Stomach smooth muscle (tissue), 2 donors: ENCODE measurements around the gene MOCS1.

Source experiments
- H3K27ac ChIP-seq: one replicate; pipeline ENCODE4 v1.7.0; 2013; ENCODE audit warnings: mild to moderate bottlenecking, low read length, inconsistent platforms
- H3K27me3 ChIP-seq, 2 donors: one replicate each; pipeline ENCODE4 v1.7.0; 2013; ENCODE audit warnings: low read length in 2 of 2; ENCODE audit not compliant: insufficient read depth in 2 of 2, control insufficient read depth in 1 of 2
- H3K36me3 ChIP-seq, 2 donors: one replicate each; pipeline ENCODE4 v1.7.0; 2013; ENCODE audit warnings: low read length in 2 of 2; ENCODE audit not compliant: control insufficient read depth in 2 of 2, insufficient read depth in 2 of 2
- H3K4me1 ChIP-seq: one replicate; pipeline ENCODE4 v1.7.0; 2013; ENCODE audit warnings: low read length; ENCODE audit not compliant: control insufficient read depth, insufficient read depth
- H3K4me3 ChIP-seq, 2 donors: one replicate each; pipeline ENCODE4 v1.7.0; 2013; ENCODE audit warnings: low read length in 2 of 2
- H3K9ac ChIP-seq, 2 donors: one replicate each; pipeline ENCODE4 v1.7.0; 2013; ENCODE audit warnings: low read length in 2 of 2, mild to moderate bottlenecking in 1 of 2
- H3K9me3 ChIP-seq, 2 donors: one replicate each; pipeline ENCODE4 v1.7.0; 2013; ENCODE audit warnings: low read length in 2 of 2; ENCODE audit not compliant: control insufficient read depth in 2 of 2
- donor health status: healthy.
- donor health status: Pancreatic carcinoma.

MOCS1 gene

DNA sequence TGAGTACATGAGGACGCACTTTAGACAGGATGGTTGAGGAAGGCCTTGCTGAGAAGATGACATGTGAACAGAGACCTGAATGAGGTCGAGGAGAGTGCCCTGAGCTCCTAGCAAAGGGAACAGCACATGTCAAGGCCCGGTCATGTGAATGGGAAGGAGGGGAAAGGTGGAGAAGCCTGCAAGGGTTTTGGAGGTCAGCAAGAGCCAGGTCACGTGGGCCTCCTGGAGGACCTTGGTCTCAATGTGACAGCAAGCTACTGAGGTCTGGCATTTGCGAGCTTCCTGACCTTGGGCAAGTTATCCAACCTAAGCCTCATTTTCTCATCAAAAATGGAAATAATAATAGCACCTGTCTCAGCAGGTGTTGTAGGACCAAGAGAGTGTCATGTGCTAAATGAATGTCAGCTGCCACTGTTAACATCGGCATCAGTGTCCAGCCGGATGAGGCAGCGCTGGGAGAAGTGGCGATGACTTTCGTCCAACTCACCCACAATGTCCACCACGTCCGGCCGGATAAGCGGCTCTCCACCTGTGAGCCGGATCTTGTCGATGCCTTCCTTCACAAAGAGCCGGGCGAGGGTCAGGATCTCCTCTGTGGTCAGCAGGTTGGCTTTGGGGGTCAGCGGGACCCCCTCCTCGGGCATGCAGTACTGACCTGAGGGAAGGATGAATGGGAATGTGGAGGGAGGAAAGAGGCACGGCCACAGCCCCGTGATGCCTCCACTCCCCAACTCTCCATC is 8.9 kb downstream of the MOCS1 start:
- Histone ChIP-seq H3K9ac (no peak overlapping the region), H3K36me3 (peaks cover 4 to 35% of the 10 kb centered on the region in 2 donors), H3K27ac (no peak overlapping the region), H3K9me3 (no peaks in the 10 kb centered on the region), H3K27me3 (no peaks in the 10 kb centered on the region), H3K4me1 (peaks cover 12% of the 10 kb centered on the region), H3K4me3 (no peak overlapping the region)

- Histone ChIP-seq H3K4me3 (no peak overlapping the region), H3K9me3 (no peaks in the 10 kb centered on the region), H3K4me1 (peaks cover 6% of the 10 kb centered on the region), H3K27ac (no peak overlapping the region), H3K36me3 (peaks cover 4 to 35% of the 10 kb centered on the region in 2 donors), H3K27me3 (no peaks in the 10 kb centered on the region), H3K9ac (no peak overlapping the region)
These were observed 10.0 kb downstream of the MOCS1 start for GRCh38 chr6:39924283-39924682.

DNA sequence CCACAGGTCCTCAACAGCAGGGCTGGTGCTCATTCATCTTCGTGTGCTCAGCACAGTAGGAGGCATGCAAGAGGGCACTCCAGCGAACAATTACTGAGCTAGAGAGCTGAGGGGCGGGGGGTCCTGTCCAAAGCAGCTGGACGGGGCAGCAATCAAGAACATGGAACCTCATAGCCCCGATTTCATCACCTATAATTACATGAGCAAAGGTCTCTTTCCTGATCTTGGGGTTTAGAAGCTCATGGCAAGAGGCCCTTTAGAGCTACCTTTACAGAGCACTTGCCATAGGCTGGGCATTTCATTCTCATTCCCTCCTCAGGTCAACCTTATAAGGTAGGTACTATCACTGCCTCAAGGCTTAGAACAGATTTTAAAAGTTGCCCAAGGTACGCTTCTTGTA is 10.4 kb downstream of the MOCS1 start:
- Histone ChIP-seq H3K4me1 (peaks cover 5% of the 10 kb centered on the region), H3K27me3 (no peaks in the 10 kb centered on the region), H3K27ac (no peak overlapping the region), H3K36me3 (peaks cover 4 to 33% of the 10 kb centered on the region in 2 donors), H3K9me3 (no peaks in the 10 kb centered on the region), H3K4me3 (no peak overlapping the region), H3K9ac (no peak overlapping the region)

DNA sequence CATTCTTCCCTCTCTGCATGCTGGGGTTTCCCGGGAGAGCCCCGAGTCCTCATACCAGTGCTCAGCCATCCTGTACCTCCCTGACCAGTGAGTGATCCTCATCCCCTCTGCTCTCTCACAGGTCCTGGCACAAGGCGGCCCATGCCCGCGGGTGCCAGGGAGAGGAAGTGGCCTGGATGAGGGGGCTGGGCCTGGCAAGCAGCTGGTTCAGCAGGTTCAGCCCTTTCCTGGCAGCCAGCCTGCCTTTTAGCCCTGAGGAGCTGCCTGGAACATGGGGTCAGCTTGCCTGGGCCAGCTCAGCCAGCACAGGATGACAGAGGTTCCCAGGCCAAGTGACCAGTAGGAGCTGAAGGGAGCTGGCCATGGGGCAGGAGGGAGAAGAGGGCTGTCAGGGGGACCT is 10.9 kb downstream of the MOCS1 start:
- Histone ChIP-seq H3K4me3 (no peak overlapping the region), H3K36me3 (peaks cover 4 to 32% of the 10 kb centered on the region in 2 donors), H3K9me3 (no peaks in the 10 kb centered on the region), H3K9ac (no peak overlapping the region), H3K4me1 (peaks cover 5% of the 10 kb centered on the region), H3K27ac (no peak overlapping the region), H3K27me3 (no peaks in the 10 kb centered on the region)

DNA sequence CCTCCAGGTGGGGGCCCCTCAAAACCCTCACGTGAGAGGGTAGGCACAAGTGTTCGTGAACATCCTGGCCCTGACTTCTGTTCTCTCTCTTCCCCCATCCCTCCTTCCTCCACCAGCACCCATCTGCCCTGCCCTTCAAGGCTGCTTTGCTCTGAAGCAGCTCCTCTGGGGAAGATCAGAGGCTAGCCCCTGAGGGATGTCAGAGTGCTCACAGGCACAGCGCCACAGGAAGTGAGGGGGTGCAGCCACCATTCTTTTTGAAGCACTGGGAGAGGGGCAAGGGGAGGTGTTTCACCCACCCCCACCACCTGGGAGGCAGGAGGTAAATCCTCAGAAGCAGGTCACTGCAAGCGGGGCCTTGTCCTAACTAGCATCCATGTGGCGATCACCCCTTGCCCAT is 11.4 kb downstream of the MOCS1 start:
- Histone ChIP-seq H3K27me3 (no peaks in the 10 kb centered on the region), H3K4me1 (peaks cover 5% of the 10 kb centered on the region)

DNA sequence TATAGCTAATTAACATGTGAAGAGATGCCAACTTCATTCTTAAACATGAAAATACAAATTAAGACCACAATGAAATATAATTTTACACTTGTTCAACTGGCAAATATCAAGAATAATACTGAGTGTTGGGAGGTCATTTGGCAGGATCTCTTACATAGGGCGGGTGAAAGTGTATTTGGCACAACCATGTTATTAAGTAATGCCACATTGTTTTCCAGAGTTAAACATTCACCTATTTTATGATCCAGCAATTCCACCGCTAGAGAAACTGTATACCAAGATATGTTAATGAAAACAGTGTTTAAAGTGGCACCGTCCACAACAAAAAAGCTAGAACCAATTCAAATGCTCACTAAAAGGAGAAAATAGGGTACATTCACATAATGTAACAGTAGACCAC is 14.1 kb downstream of the MOCS1 start:
- no peak overlapping the region for H3K9ac ChIP-seq
- no peak overlapping the region for H3K4me3 ChIP-seq
- H3K27me3 ChIP-seq, result no peaks in the 10 kb centered on the region
- no peaks in the 10 kb centered on the region for H3K4me1 ChIP-seq
- H3K27ac ChIP-seq, result no peak overlapping the region
- H3K9me3 ChIP-seq, result no peaks in the 10 kb centered on the region
- peaks cover 17 to 31% of the 10 kb centered on the region in 2 donors for H3K36me3 ChIP-seq

More for the DNA sequence above, 11.4 kb downstream of the MOCS1 start:
- Histone ChIP-seq H3K9me3 (no peaks in the 10 kb centered on the region), H3K36me3 (peaks cover 4 to 32% of the 10 kb centered on the region in 2 donors), H3K9ac (no peak overlapping the region), H3K4me3 (no peak overlapping the region), H3K27ac (no peak overlapping the region)

DNA sequence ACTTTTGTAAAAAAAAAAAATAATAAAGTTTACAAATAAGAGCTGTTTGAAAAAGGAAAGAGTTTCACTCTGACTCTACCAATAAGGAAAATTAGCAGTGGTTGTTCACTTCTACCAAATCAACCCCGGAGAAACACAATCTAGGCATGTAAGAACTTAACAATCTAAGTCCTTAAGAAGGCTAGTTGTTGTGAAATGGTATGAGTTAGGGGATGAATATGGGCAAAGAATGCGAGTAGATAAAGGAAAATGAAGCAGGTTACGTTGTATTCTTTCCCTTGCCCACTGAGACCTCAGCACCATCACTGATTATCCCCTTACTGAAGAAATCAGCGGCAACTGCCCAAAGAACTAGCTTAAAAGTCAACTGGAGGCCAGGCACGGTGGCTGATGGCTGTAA is 15.4 kb downstream of the MOCS1 start:
- Histone ChIP-seq H3K9ac (no peak overlapping the region), H3K9me3 (no peaks in the 10 kb centered on the region), H3K4me1 (no peaks in the 10 kb centered on the region), H3K4me3 (no peak overlapping the region), H3K36me3 (peaks cover 23 to 24% of the 10 kb centered on the region in 2 donors), H3K27me3 (no peaks in the 10 kb centered on the region), H3K27ac (no peak overlapping the region)

DNA sequence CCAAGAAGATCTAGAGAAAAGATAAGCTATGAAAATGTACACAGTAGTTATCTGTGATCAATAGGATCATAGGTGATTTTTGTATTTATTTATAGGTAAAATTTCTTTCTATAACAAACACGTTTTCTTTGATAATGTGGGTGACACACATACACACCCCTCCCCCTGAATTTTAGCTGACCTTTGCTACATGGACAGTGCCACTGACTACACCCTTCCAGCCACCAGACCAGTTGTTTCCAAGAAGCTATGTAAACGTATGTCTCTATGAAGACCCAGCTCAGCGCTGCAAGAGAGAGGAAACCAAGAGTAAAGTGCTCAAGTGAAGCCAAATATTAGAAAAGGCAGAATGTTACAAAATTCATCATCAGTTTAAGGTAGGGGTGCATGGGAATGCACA is 16.3 kb downstream of the MOCS1 start:
- H3K27ac ChIP-seq, result no peak overlapping the region
- H3K4me1 ChIP-seq, result no peaks in the 10 kb centered on the region
- peaks cover 27 to 30% of the 10 kb centered on the region in 2 donors for H3K36me3 ChIP-seq

GRCh38 chr6:39917329-39917728 is 16.9 kb downstream of the MOCS1 start:
- Histone ChIP-seq H3K9me3 (no peaks in the 10 kb centered on the region), H3K27me3 (no peaks in the 10 kb centered on the region), H3K27ac (no peak overlapping the region), H3K9ac (no peak overlapping the region), H3K4me3 (no peak overlapping the region), H3K4me1 (no peaks in the 10 kb centered on the region), H3K36me3 (peaks cover 29 to 31% of the 10 kb centered on the region in 2 donors)

More for the DNA sequence above, 16.3 kb downstream of the MOCS1 start:
- Histone ChIP-seq H3K27me3 (no peaks in the 10 kb centered on the region), H3K9me3 (no peaks in the 10 kb centered on the region), H3K9ac (no peak overlapping the region), H3K4me3 (no peak overlapping the region)

DNA sequence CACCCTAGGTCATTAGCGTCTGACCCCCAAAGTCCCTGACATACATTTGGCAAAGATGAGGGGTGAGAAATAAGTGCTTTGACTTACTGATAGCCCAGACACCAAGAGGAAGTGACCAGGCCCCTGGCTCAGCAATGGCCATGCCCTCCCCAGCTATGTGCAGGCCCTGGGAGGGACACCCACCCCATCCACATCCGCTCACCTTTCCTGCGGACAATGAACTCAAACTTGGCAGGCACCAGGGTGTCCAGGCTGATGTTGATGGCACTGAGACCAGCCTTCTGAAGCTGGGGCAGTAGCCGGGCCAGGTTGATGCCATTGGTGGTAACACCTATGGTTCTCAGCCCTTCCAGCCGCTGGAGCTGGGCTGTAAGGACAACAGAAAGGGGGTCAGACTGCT is 18.4 kb downstream of the MOCS1 start:
- Histone ChIP-seq H3K4me3 (no peak overlapping the region), H3K9ac (no peak overlapping the region), H3K27ac (no peak overlapping the region), H3K27me3 (no peaks in the 10 kb centered on the region), H3K36me3 (peaks cover 30 to 39% of the 10 kb centered on the region in 2 donors), H3K9me3 (no peaks in the 10 kb centered on the region), H3K4me1 (no peaks in the 10 kb centered on the region)

GRCh38 chr6:39914239-39914638 is 20.0 kb downstream of the MOCS1 start:
- H3K9me3 ChIP-seq, result no peaks in the 10 kb centered on the region
- H3K27me3 ChIP-seq, result no peaks in the 10 kb centered on the region
- H3K4me1 ChIP-seq, result no peaks in the 10 kb centered on the region
- H3K36me3 ChIP-seq, result peaks cover 35 to 39% of the 10 kb centered on the region in 2 donors
- H3K27ac ChIP-seq, result no peak overlapping the region
- H3K9ac ChIP-seq, result no peak overlapping the region
- H3K4me3 ChIP-seq, result no peak overlapping the region
